Osteocyte (in vitro differentiated cells): ENCODE results near the gene UHRF2. TPM values are rescaled to one million over a fixed set of nuclear protein-coding genes. Genes with fewer than 3 reads are reported as not detected.
A peak's percentile ranks its signal among the peaks of the same experiment; 100 is the strongest.

Experiments used
- DNase-seq: peaks from one replicate; pipeline ENCODE4 v3.0.0; 2021; ENCODE audit warnings: mixed read lengths; ENCODE audit not compliant: unreplicated experiment; ENCODE audit errors: extremely low spot score
- H3K27ac Mint-ChIP-seq: one replicate; pipeline ENCODE4 v1.8.0; 2021; ENCODE audit warnings: mild to moderate bottlenecking, mixed read lengths; ENCODE audit not compliant: unreplicated experiment
- H3K27me3 Mint-ChIP-seq: one replicate; pipeline ENCODE4 v1.8.0; 2021; ENCODE audit warnings: mixed read lengths; ENCODE audit not compliant: unreplicated experiment
- H3K36me3 Mint-ChIP-seq: one replicate; pipeline ENCODE4 v1.8.0; 2021; ENCODE audit warnings: mixed read lengths; ENCODE audit not compliant: unreplicated experiment
- H3K4me1 Mint-ChIP-seq: one replicate; pipeline ENCODE4 v1.8.0; 2021; ENCODE audit warnings: mixed read lengths; ENCODE audit not compliant: unreplicated experiment
- H3K4me3 Mint-ChIP-seq: one replicate; pipeline ENCODE4 v1.8.0; 2021; ENCODE audit warnings: mild to moderate bottlenecking, moderate library complexity, mixed read lengths; ENCODE audit not compliant: unreplicated experiment
- H3K9me3 Mint-ChIP-seq: one replicate; pipeline ENCODE4 v1.8.0; 2021; ENCODE audit warnings: mixed read lengths; ENCODE audit not compliant: unreplicated experiment
- CTCF ChIP-seq: fragments of 200-600 bp; sonication (generic); IDR thresholded peaks from 2 replicates; pipeline ENCODE4 v1.5.0; 2021; ENCODE audit warnings: antibody characterized with exemption, mild to moderate bottlenecking, moderate library complexity
- total RNA-seq: library from RNA; stranded (reverse); gene quantifications from 2 replicates; pipeline ENCODE4 v1.2.1, GENCODE V29; 2021

UHRF2 gene
- total RNA-seq, 1 donor from 2014 or later = 69.6 TPM

DNA sequence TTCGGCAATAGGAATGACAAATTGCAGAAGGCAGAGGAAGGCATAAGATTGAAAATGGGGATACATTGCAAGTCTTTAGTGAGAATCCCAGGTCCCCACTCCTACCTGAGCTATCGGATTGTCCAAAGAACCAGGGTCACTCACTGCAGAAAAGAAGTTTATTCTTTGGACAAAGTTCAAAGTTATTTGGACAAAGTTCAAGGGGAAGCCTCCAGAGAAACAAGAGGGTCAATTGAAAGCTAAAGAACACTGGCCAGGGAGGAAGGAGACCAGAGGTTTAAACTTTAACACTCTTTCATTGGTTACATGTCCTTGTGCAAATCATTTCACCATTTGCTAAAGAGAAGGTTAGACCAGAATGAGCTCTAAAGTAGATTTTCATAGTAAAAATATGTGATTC lies 5.2 kb upstream of the UHRF2 start:
- Mint-ChIP-seq H3K4me1 (peaks cover 2% of the 10 kb centered on the region), H3K4me3 (no peak overlapping the region), H3K36me3 (no peaks in the 10 kb centered on the region), H3K27me3 (peaks cover 43% of the 10 kb centered on the region), H3K27ac (no peak overlapping the region), H3K9me3 (no peaks in the 10 kb centered on the region)
- TF ChIP-seq CTCF = no peak
- no peak for DNase-seq

- Mint-ChIP-seq H3K9me3 (no peaks in the 10 kb centered on the region), H3K27me3 (peaks cover 43% of the 10 kb centered on the region), H3K4me1 (peaks cover 2% of the 10 kb centered on the region), H3K4me3 (no peak overlapping the region), H3K36me3 (no peaks in the 10 kb centered on the region), H3K27ac (no peak overlapping the region)
- no peak for TF ChIP-seq CTCF
- no peak for DNase-seq
Measured at GRCh38 chr9:6408320-6408719, 4.7 kb upstream of the UHRF2 start.

- DNase-seq = no peak
- no peak for TF ChIP-seq CTCF
- Mint-ChIP-seq H3K27ac (no peak overlapping the region), H3K36me3 (no peaks in the 10 kb centered on the region), H3K4me3 (no peak overlapping the region), H3K9me3 (no peaks in the 10 kb centered on the region), H3K4me1 (peaks cover 4% of the 10 kb centered on the region), H3K27me3 (peaks cover 37% of the 10 kb centered on the region)
Measured at GRCh38 chr9:6409811-6410210, 3.2 kb upstream of the UHRF2 start.

GRCh38 chr9:6410633-6411032 lies 2.4 kb upstream of the UHRF2 start:
- H3K4me1 Mint-ChIP-seq = peaks cover 12% of the 10 kb centered on the region
- H3K36me3 Mint-ChIP-seq = no peaks in the 10 kb centered on the region
- TF ChIP-seq CTCF = no peak
- no peaks in the 10 kb centered on the region for H3K9me3 Mint-ChIP-seq
- no peak for DNase-seq
- H3K4me3 Mint-ChIP-seq = no peak overlapping the region
- H3K27me3 Mint-ChIP-seq = peaks cover 32% of the 10 kb centered on the region
- H3K27ac Mint-ChIP-seq = no peak overlapping the region

GRCh38 chr9:6413365-6414246 lies 607 bp downstream of the UHRF2 start:
- peak overlapping the region; percentile 90 for H3K4me3 Mint-ChIP-seq
- H3K27ac Mint-ChIP-seq = peak overlapping the region; percentile 83
- DNase-seq = no peak
- peaks cover 6% of the 10 kb centered on the region for H3K36me3 Mint-ChIP-seq
- peaks cover 36% of the 10 kb centered on the region for H3K4me1 Mint-ChIP-seq
- no peak for TF ChIP-seq CTCF
- peaks cover 16% of the 10 kb centered on the region for H3K27me3 Mint-ChIP-seq
- H3K9me3 Mint-ChIP-seq = no peaks in the 10 kb centered on the region
